Lower lobe of right lung (tissue), 2 donors: ENCODE measurements around the gene C2orf76. TPM values are rescaled to one million over a fixed set of nuclear protein-coding genes. Genes with fewer than 3 reads are reported as not detected.

Experiments used
- ATAC-seq, 2 donors: fragments of 200-7000 bp; cut with Tn5 transposase; one replicate each; pipeline ENCODE4 v1.9.1; 2020 to 2022; ENCODE audit warnings: mild to moderate bottlenecking in 2 of 2, moderate library complexity in 2 of 2
- DNase-seq: peaks from one replicate; pipeline ENCODE4 v3.0.0-alpha.2; 2020
- H3K27ac ChIP-seq: fragments of 200-600 bp; one replicate; pipeline ENCODE4 v1.8.0; 2022
- H3K27me3 ChIP-seq: fragments of 200-600 bp; one replicate; pipeline ENCODE4 v1.8.0; 2022; ENCODE audit warnings: low read depth
- H3K36me3 ChIP-seq: fragments of 200-600 bp; one replicate; pipeline ENCODE4 v1.8.0; 2022; ENCODE audit warnings: mild to moderate bottlenecking
- H3K4me1 ChIP-seq: fragments of 200-600 bp; one replicate; pipeline ENCODE4 v1.8.0; 2022
- H3K4me3 ChIP-seq: fragments of 200-600 bp; one replicate; pipeline ENCODE4 v1.8.0; 2022; ENCODE audit warnings: mild to moderate bottlenecking
- H3K9me3 ChIP-seq: fragments of 200-600 bp; one replicate; pipeline ENCODE4 v1.8.0; 2022
- intact Hi-C: fragments of 100-400 bp; cut with DNase I; formaldehyde crosslinking; loops from one replicate; pipeline ENCODE4 v1.11.0; 2022
- total RNA-seq: library from RNA; stranded (reverse); fragmentation: NEBNext Ultra II Directional; extraction: Animal tissue kit (Norgen Biotek cat#: 25700); gene quantifications from one replicate; pipeline ENCODE4 v1.2.1, GENCODE V29; 2021
- TF ChIP-seq, protein P1 (sequence below): fragments of 200-600 bp; IDR thresholded peaks from one replicate; pipeline ENCODE4 v1.8.0; 2022; ENCODE audit warnings: antibody characterized with exemption, mild to moderate bottlenecking
- donor health status: DM: no; HTN: yes; CAD: no; lungs with severe emphysema.

The C2orf76 gene
- total RNA-seq, 1 donor from 2014 or later = 11.6 TPM

DNA sequence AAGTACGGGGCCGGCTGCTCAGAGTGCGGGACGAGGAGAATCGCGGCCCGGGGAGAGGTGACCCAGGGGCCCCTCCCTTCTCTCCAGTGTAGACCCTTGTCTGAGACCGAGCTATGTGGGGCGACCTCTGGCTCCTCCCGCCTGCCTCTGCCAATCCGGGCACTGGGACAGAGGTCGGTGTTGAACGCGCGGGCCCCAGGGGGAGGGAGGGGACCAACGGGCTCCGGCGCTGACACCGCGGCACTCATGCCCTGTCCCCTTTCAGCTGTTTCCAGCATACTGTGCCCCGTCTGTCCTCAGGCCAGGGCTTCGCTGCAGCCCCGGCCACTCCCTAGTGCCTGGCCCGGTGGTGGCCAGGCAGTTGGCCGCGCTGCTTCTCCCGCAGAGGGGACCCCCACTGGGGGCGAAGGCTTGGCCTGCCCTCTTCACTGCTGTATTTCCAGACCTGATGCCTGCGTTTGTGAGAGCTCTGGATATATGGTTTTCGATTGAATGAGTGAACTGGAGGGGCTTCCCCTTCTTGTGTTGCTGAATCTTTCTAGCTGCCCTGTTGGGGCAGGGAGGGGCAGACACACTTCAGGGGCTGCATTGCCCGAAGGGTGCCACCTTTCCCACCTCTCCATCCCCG is 952 bp upstream of the C2orf76 start:
- Histone ChIP-seq H3K27ac (peak overlapping the region; percentile 91), H3K27me3 (no peaks in the 10 kb centered on the region), H3K4me1 (peaks cover 42% of the 10 kb centered on the region), H3K4me3 (peak overlapping the region; percentile 83), H3K36me3 (peaks cover 43% of the 10 kb centered on the region), H3K9me3 (no peaks in the 10 kb centered on the region)
- TF ChIP-seq, protein P1, sequence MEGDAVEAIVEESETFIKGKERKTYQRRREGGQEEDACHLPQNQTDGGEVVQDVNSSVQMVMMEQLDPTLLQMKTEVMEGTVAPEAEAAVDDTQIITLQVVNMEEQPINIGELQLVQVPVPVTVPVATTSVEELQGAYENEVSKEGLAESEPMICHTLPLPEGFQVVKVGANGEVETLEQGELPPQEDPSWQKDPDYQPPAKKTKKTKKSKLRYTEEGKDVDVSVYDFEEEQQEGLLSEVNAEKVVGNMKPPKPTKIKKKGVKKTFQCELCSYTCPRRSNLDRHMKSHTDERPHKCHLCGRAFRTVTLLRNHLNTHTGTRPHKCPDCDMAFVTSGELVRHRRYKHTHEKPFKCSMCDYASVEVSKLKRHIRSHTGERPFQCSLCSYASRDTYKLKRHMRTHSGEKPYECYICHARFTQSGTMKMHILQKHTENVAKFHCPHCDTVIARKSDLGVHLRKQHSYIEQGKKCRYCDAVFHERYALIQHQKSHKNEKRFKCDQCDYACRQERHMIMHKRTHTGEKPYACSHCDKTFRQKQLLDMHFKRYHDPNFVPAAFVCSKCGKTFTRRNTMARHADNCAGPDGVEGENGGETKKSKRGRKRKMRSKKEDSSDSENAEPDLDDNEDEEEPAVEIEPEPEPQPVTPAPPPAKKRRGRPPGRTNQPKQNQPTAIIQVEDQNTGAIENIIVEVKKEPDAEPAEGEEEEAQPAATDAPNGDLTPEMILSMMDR = no peak
- DNase-seq (peak; percentile 76), ATAC-seq (peak; percentile 68 to 69)
- intact Hi-C loops = no loop called here

DNA sequence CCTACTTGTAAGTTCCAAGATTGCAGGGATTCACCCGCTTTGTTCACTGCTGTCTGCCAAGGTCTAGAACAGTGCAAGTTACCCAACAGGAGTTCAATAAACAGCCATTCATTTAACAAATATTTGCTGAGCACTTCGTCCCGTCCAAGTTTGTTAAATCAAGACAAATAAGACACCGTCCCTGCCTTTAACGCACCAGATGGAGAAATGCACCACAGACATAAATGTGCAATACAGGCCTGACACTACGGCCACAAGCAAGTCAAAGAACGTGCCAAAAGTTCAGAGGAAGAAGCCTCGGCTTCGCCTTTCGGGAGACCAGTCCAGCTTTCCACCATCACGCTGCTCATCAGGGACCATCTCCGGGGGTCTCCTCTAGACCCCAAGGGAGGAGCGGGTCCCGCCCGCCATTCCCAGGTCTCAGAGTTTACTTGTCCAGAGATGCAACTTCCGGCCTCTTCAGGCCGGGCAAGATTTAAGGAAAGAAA is 429 bp downstream of the C2orf76 start:
- intact Hi-C loops = no loop called here

DNA sequence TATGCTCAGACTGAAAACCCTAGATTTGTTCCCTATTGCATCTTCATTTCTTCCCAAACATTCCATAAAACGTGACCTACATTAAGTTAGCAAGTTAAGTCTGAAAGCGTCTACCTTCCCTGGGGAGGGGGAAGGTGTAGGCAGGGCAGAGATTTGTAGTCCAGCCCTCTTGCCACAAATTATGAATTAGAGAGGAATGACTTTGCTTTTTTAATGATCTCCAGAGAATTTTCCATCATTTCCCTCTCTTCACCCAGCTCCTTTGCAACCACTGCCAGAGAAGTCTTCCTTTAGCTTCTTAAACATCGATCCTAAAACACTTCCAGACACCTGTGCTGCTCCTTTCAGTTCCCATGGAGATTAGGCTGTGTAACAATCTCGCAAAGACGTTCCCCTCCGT is 1.2 kb downstream of the C2orf76 start:
- no peak for ATAC-seq
- TF ChIP-seq, protein P1 = no peak

More for the DNA sequence above, 429 bp downstream of the C2orf76 start:
- H3K9me3 ChIP-seq = no peaks in the 10 kb centered on the region
- no peaks in the 10 kb centered on the region for H3K27me3 ChIP-seq
- H3K27ac ChIP-seq = peak overlapping the region; percentile 91
- DNase-seq = no peak
- TF ChIP-seq, protein P1 = no peak
- peaks cover 29% of the 10 kb centered on the region for H3K36me3 ChIP-seq
- ATAC-seq = peak; percentile 0 to 31
- H3K4me3 ChIP-seq = peak overlapping the region; percentile 83
- peaks cover 42% of the 10 kb centered on the region for H3K4me1 ChIP-seq

GRCh38 chr2:119364798-119365197 is 1.8 kb downstream of the C2orf76 start:
- H3K4me1 ChIP-seq = peaks cover 41% of the 10 kb centered on the region
- TF ChIP-seq, protein P1 = no peak
- intact Hi-C loops = no loop called here
- no peak overlapping the region for H3K4me3 ChIP-seq
- no peaks in the 10 kb centered on the region for H3K9me3 ChIP-seq
- ATAC-seq (no peak), DNase-seq (no peak)
- no peaks in the 10 kb centered on the region for H3K27me3 ChIP-seq
- H3K36me3 ChIP-seq = peaks cover 15% of the 10 kb centered on the region
- no peak overlapping the region for H3K27ac ChIP-seq

More for the DNA sequence above, 1.2 kb downstream of the C2orf76 start:
- H3K36me3 ChIP-seq = peaks cover 21% of the 10 kb centered on the region
- H3K27me3 ChIP-seq = no peaks in the 10 kb centered on the region
- H3K4me3 ChIP-seq = peak overlapping the region; percentile 83
- peaks cover 42% of the 10 kb centered on the region for H3K4me1 ChIP-seq
- no peak for DNase-seq
- peak overlapping the region; percentile 91 for H3K27ac ChIP-seq
- no peaks in the 10 kb centered on the region for H3K9me3 ChIP-seq
- intact Hi-C loops = no loop called here

DNA sequence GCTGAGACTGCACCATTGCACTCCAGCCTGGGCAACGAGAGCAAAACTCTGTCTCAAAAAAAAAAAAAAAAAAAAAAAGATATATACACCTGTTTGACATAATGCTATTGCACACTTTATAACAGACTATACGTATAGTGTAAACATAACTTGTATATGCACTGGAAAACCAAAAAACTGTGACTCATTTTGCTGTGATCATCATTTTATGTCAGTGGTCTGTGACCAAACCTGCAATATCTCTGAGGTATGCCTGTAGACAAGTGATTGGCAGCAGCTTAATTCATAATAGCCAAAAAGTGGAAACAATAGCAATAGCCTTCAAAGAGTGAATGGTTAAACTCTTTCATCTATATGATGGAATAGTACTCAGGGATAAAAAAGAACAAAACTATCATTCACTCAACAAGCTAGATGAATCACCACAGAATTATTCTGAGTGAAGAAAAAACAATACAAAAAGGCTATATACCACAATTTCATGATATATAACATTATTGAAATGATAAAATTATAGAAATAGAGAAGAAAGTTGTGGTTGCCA is 6.1 kb downstream of the C2orf76 start:
- intact Hi-C loops = no loop called here
- ATAC-seq = no peak

More for the DNA sequence above, 6.1 kb downstream of the C2orf76 start:
- Histone ChIP-seq H3K4me3 (no peak overlapping the region), H3K4me1 (peaks cover 10% of the 10 kb centered on the region), H3K36me3 (no peaks in the 10 kb centered on the region), H3K27me3 (no peaks in the 10 kb centered on the region), H3K27ac (no peak overlapping the region), H3K9me3 (no peaks in the 10 kb centered on the region)
- TF ChIP-seq, protein P1 = no peak
- no peak for DNase-seq
